ENCODE results near the gene WDR82. TPM values are rescaled to one million over a fixed set of nuclear protein-coding genes. Genes with fewer than 3 reads are reported as not detected.

The WDR82 gene
- total RNA-seq, 2 experiments from 2014 or later, result 114 to 132 TPM

DNA sequence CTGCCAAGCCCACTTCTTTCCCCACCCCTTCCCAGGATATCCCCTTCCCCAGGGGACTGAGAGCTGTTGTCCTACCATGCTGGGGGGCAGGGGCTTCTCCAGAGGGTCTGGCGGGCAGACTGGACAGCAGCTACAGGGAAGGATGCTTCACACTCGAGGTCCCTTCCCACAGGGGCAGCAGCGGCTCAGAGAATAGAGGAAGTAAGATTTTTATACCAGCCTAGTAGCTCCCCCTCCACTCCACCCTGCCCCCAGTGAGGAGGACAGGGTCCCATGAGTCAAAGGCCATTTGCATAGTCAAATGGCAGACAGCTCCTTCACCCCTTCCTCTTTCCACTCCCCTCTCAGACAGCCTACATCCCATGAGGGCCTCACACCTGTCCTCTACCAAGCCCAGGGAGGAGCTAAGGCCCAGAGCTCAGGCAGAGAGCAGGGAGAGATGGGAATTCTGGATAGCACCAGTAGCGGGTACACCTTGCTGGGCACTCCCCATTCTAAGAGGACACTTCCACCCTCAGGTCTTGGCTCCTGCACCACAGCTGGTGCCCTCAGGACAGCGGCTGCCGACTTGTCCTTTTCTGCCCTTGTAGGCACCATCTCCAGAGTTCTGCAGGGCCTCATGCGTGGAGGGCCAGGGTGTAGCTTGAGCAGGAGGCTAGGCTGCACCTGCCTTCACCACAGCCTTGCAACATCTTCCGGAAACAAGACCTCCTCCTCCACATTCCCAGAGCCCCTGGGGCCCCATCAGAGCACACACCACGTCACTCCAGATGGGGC lies 52.8 kb downstream of the WDR82 start, which contains the start of gene TLR9:
Gene TLR9, minus strand, starts transcription at position 194 of the 777 bp plus-strand sequence. Its CDS starts 116 bp downstream, at position 78.
- DNase-seq (no peak), ATAC-seq (peak; percentile 7)
- Mint-ChIP-seq H3K4me3 (no peak within 1 kb of the TSS), H3K36me3 (peaks cover 11% of the 10 kb centered on the region), H3K4me1 (peaks cover 59% of the 10 kb centered on the region), H3K27me3 (no peaks in the 10 kb centered on the region), H3K9me3 (ENCODE audit: low read depth) (no peaks in the 10 kb centered on the region), H3K27ac (peak within 1 kb of the TSS; percentile 62)
- CTCF ChIA-PET, result interaction anchor here (0.9 to 8.5 kb wide), 7 partner anchors 11 to 114 kb away, joined by 3 to 80 read pairs (median 4); partner anchors contain the start of genes TWF2 and WDR82

DNA sequence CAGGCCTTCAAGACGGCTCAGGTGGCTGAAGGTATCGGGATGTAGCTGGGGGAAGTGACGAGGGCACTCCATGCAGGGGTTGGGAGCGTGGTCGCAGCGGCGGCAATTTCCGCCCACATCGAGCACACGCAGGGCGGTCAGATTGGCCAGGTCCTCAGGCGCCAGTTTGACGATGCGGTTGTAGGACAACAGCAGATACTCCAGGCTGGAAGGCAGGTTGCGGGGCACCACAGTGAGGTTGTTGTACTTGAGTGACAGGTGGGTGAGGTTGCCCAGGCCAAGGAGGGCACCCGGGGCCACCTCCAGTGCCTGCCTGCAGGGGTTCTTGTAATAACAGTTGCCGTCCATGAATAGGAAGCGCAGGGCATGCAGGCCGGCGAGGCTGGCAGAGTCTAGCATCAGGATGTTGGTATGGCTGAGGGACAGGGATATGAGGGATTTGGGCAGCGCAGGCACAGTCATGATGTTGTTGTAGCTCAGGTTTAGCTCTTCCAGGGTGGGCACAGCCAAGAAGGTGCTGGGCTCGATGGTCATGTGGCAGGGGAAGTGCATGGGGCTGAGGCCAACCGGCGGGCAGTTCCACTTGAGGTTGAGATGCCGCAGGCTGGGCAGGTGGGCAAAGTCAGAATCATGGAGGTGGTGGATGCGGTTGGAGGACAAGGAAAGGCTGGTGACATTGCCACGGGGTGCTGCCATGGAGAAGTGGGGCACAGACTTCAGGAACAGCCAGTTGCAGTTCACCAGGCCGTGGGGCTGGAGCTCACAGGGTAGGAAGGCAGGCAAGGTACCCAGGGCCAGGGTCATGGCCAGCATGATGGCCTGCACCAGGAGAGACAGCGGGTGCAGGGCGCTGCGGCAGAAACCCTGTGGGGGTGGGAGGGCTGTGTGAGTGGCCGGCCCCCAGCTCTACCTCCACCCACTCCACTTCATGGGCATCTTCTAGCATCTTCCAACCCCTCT lies 54.7 kb downstream of the WDR82 start:
- DNase-seq, result no peak
- Mint-ChIP-seq H3K9me3 (ENCODE audit: low read depth) (no peaks in the 10 kb centered on the region), H3K4me1 (peaks cover 76% of the 10 kb centered on the region), H3K27ac (peak overlapping the region; percentile 87), H3K36me3 (no peaks in the 10 kb centered on the region), H3K27me3 (no peaks in the 10 kb centered on the region), H3K4me3 (no peak overlapping the region)
- ATAC-seq, result no peak
- CTCF ChIA-PET, result interaction anchor here (1.3 to 8.5 kb wide), 7 partner anchors 8 to 223 kb away, joined by 3 to 144 read pairs (median 80); partner anchors contain the start of genes PPM1M, TWF2 and WDR82

DNA sequence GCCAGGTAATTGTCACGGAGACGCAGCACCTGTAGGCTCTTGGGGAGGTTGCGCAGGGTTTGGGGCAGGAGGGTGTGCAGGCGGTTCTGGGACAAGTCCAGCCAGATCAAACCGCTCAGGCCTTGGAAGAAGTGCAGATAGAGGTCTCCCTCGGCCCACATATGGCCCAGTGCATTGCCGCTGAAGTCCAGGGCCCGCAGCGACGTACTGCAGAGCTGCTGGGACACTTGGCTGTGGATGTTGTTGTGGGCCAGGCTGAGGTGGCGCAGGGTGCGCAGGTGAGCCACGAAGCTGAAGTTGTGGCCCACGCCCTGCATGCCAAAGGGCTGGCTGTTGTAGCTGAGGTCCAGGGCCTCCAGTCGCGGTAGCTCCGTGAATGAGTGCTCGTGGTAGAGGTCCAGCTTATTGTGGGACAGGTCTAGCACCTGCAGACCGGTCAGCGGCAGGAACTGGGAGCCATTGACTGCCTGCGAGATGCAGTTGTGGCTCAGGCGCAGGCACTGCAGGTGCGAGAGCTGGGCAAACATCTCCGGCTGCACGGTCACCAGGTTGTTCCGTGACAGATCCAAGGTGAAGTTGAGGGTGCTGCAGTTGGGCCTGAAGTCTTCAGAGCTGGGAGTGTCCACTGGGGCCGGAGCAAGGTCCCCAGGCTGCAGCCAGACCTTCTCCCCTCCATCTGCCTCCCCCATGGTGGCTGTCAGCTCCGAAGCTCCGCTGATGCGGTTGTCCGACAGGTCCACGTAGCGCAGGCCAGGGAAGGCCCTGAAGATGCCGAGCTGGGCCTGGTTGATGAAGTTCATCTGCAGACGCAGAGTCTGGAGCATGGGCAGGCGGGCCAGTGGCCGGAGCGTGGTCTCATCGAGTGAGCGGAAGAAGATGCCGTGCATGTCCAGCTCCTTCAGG lies 55.9 kb downstream of the WDR82 start:
- no peak for DNase-seq
- H3K27me3 Mint-ChIP-seq, result no peaks in the 10 kb centered on the region
- no peaks in the 10 kb centered on the region for H3K36me3 Mint-ChIP-seq
- ATAC-seq, result no peak
- peak overlapping the region; percentile 87 for H3K27ac Mint-ChIP-seq
- CTCF ChIA-PET, result interaction anchor here (0.7 to 8.5 kb wide), 17 partner anchors 9 to 237 kb away, joined by 3 to 144 read pairs (median 8); partner anchors contain the start of genes GLYCTK, POC1A, PPM1M and RPL29
- H3K9me3 Mint-ChIP-seq (ENCODE audit: low read depth), result no peaks in the 10 kb centered on the region
- peak overlapping the region; percentile 73 for H3K4me3 Mint-ChIP-seq
- H3K4me1 Mint-ChIP-seq, result peaks cover 86% of the 10 kb centered on the region

DNA sequence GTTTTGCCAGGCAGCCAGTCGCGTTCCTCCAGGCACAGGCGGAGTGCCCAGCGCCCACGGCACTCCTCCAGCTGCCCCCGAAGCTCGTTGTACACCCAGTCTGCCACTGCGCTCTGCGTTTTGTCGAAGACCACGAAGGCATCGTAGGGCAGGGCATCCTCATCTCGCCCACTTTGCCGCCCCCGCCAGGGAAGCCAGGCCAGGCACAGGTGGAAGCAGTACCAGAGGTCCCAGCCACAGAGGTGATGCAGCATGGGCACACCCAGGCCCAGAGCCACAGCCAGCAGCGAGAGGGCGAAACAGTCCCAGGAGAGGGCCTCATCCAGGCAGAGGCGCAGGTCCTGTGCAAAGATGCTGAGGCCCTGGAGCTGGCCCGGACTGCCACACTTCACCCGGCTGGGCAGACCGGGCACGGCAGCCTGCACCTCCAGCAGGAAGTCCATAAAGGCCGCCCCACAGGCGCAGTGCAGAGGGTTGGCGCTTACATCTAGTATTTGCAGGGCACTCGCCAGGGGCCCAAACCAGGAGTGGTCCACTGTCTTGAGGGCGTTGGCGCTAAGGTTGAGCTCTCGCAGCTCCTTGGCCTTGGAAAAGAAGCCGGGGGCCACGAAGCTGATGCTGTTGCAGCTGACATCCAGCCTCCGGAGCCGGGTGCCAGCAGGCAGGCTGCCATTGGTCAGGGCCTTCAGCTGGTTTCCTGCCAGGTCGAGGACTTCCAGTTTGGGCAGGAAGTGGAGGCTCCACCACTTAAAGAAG lies 56.7 kb downstream of the WDR82 start:
- H3K9me3 Mint-ChIP-seq (ENCODE audit: low read depth), result no peaks in the 10 kb centered on the region
- peak overlapping the region; percentile 87 for H3K27ac Mint-ChIP-seq
- peak; percentile 58 for ATAC-seq
- peak; percentile 86 for DNase-seq
- peaks cover under 1% of the 10 kb centered on the region for H3K36me3 Mint-ChIP-seq
- H3K27me3 Mint-ChIP-seq, result no peaks in the 10 kb centered on the region
- H3K4me3 Mint-ChIP-seq, result peak overlapping the region; percentile 73
- CTCF ChIA-PET, result interaction anchor here (0.7 to 8.5 kb wide), 21 partner anchors 10 to 238 kb away, joined by 3 to 144 read pairs (median 8); partner anchors contain the start of genes GLYCTK, POC1A, PPM1M and RPL29
- H3K4me1 Mint-ChIP-seq, result peaks cover 93% of the 10 kb centered on the region

DNA sequence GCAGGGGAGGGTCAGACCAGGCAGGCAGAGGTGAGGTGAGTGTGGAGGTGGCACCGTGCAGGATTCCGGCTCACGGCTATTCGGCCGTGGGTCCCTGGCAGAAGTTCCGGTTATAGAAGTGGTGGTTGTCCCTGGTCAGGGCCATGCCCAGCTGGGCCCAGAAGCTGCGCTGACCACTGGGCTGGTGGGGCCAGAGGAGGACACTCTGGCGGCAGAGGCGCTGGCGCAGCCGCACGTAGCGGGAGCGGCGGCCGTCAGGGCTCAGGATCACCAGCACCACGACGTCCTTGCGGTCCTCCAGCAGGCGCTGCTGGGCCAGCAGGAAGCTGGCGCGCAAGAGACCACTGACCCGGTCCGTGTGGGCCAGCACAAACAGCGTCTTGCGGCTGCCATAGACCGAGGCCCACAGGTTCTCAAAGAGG lies 57.3 kb downstream of the WDR82 start:
- Mint-ChIP-seq H3K36me3 (peaks cover 1% of the 10 kb centered on the region), H3K27me3 (no peaks in the 10 kb centered on the region), H3K4me1 (peaks cover 92% of the 10 kb centered on the region), H3K9me3 (ENCODE audit: low read depth) (no peaks in the 10 kb centered on the region), H3K27ac (peak overlapping the region; percentile 77), H3K4me3 (peak overlapping the region; percentile 73)
- CTCF ChIA-PET, result interaction anchor here (0.7 to 8.5 kb wide), 35 partner anchors 8 to 232 kb away, joined by 3 to 144 read pairs (median 8); partner anchors contain the start of genes DNAH1, GLYCTK, POC1A and PPM1M
- DNase-seq (no peak), ATAC-seq (no peak)

DNA sequence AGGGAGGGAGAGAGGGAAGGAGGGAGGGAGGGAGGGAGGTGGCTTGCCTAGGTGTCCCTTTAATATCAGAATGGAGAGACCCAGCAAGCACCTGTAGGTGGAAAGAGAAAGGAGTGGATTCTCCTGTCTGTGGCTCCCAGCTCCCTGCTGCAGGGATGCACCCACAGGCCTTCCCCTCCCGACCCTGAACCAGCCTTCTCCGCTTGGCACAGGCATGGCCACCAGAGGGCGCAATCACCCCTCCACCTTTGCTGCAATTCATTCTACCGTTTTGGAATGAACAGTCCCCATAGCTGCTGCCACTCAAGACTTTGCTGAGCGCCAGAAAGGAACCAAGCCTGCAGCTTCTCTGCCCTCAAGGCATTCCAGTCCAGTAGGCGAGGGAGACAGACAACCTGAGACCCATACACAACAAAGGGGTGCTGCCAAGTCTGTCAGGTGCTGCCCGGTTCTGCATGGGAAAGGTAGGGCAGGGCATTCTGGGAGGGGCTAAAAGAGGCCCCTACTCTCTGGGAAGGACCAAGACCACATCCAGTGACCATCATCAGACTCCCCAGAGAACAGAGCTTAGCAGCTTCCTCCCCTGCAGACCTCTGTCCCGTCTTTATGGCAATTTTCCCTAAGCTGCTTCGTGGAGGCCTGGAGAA lies 57.9 kb downstream of the WDR82 start:
- peaks cover 87% of the 10 kb centered on the region for H3K4me1 Mint-ChIP-seq
- H3K9me3 Mint-ChIP-seq (ENCODE audit: low read depth), result no peaks in the 10 kb centered on the region
- CTCF ChIA-PET, result interaction anchor here (0.7 to 8.5 kb wide), 35 partner anchors 9 to 232 kb away, joined by 3 to 144 read pairs (median 6); partner anchors contain the start of genes DNAH1, GLYCTK, POC1A and PPM1M
- DNase-seq (peak; percentile 93), ATAC-seq (peak; percentile 74)
- peaks cover 4% of the 10 kb centered on the region for H3K36me3 Mint-ChIP-seq
- peak overlapping the region; percentile 48 for H3K4me3 Mint-ChIP-seq
- H3K27ac Mint-ChIP-seq, result peak overlapping the region; percentile 77
- H3K27me3 Mint-ChIP-seq, result no peaks in the 10 kb centered on the region

DNA sequence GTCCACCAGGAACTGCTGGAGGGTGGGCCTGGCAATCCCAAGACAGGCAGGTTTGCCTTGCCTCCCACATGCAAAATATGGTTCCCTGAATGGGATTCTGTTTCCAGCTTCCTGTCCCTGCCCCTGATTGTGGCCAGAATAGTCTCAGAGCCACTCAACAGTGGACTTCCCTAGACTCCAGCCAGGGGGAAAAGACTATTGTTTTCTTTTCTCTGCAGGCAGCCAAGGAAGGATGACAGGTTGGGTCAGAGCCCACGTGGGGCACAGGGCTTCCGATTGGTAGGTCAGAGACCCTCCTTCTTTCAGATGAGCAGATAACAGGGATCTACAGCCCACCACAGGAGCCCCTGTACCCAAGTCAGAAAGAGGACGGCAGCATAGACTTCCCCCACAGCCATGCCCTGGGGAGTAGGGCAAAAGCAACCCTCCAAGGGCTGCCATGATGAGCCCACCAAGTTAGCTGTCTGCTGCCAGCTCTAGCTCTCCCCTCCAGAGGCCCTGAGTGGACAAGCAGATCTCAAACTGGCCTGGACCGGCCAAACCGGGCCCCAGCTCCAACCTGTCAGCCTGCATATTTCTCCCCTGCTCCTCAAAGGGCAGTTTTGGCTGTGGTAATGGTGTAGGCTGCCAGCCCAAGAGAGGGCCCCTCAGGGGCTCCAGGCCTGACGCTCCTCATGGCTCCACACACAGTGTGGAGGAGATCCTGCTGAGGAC lies 59.4 kb downstream of the WDR82 start:
- DNase-seq, result no peak
- peak overlapping the region; percentile 78 for H3K4me3 Mint-ChIP-seq
- peaks cover 78% of the 10 kb centered on the region for H3K4me1 Mint-ChIP-seq
- no peak for ATAC-seq
- no peaks in the 10 kb centered on the region for H3K9me3 Mint-ChIP-seq (ENCODE audit: low read depth)
- CTCF ChIA-PET, result interaction anchor here (0.7 to 8.5 kb wide), 20 partner anchors 10 to 234 kb away, joined by 3 to 144 read pairs (median 12); partner anchors contain the start of genes DNAH1, POC1A, PPM1M and RPL29
- H3K36me3 Mint-ChIP-seq, result peaks cover 6% of the 10 kb centered on the region
- H3K27ac Mint-ChIP-seq, result peak overlapping the region; percentile 88
- no peaks in the 10 kb centered on the region for H3K27me3 Mint-ChIP-seq

DNA sequence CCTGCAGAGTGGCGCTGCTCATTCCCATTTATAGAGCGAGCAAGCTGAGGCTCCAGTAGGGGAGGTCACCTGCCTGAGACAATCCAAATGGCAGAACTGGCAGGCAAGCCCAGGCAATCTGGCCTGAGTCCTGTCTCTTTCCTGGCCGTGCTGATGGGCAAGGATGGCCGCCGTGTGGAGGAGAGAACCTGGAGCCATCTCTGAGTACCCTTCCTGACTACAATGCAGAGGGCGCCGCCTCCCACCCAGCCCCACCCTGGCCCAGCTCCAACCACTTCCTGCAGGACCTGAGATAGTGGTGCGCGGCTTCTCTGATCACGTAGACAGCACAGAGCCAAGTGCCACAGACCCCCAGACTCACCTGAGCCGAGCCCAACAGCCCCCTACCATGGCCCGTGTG lies 60.0 kb downstream of the WDR82 start:
- H3K4me1 Mint-ChIP-seq, result peaks cover 73% of the 10 kb centered on the region
- ATAC-seq (peak; percentile 59), DNase-seq (peak; percentile 83)
- H3K4me3 Mint-ChIP-seq, result peak overlapping the region; percentile 78
- peaks cover 11% of the 10 kb centered on the region for H3K36me3 Mint-ChIP-seq
- no peaks in the 10 kb centered on the region for H3K9me3 Mint-ChIP-seq (ENCODE audit: low read depth)
- H3K27me3 Mint-ChIP-seq, result no peaks in the 10 kb centered on the region
- CTCF ChIA-PET, result interaction anchor here (1.0 to 8.5 kb wide), 14 partner anchors 10 to 236 kb away, joined by 3 to 144 read pairs (median 5); partner anchors contain the start of genes DNAH1, RPL29, TWF2 and WDR82
- peak overlapping the region; percentile 88 for H3K27ac Mint-ChIP-seq

DNA sequence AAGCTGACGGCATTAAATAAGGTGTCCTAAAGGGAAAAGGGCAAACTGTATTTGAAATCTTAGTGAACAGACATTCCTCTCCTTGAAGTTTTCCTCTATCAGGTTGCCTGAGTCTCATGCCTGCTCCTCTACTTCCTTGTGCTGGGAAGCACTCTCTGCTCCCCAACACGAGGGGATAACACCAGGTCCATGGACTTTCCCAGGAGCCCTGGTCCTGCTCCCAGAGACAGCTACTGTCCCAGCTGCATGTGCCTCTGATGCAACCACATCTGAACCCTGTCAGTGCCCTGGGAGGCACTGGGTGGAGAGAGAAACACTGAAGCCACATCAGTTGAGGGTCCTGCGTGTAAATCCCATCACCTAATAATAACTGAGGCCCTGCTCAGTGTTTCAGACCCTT lies 60.4 kb downstream of the WDR82 start:
- Mint-ChIP-seq H3K4me1 (peaks cover 69% of the 10 kb centered on the region), H3K27ac (peak overlapping the region; percentile 88), H3K9me3 (ENCODE audit: low read depth) (no peaks in the 10 kb centered on the region), H3K36me3 (peaks cover 13% of the 10 kb centered on the region), H3K27me3 (no peaks in the 10 kb centered on the region), H3K4me3 (peak overlapping the region; percentile 78)
- DNase-seq, result no peak
- CTCF ChIA-PET, result interaction anchor here (1.0 to 8.5 kb wide), 12 partner anchors 9 to 235 kb away, joined by 3 to 144 read pairs (median 5); partner anchors contain the start of genes TWF2 and WDR82
- ATAC-seq, result no peak

DNA sequence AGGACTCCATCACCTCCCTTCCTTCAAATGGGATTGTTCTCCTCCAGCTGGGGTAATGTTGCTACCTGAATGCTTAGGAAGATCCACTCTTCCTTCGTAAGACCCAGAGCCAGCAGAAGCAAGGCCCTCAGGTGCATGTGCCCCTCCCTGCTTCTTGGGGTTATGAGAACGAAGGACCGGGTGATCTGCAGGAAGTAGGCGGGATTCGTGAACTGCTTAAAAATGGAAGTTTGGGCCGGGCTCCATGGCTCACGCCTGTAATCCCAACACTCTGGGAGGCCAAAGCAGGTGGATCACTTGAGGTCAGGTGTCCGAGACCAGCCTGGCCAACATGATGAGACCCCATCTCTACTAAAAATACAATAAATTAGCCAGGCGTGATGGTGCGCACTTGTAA lies 61.0 kb downstream of the WDR82 start:
- CTCF ChIA-PET, result interaction anchor here (0.8 to 8.5 kb wide), 14 partner anchors 13 to 235 kb away, joined by 3 to 144 read pairs (median 4); partner anchors contain the start of genes TWF2 and WDR82
- DNase-seq (no peak), ATAC-seq (no peak)
- Mint-ChIP-seq H3K27me3 (no peaks in the 10 kb centered on the region), H3K27ac (peak overlapping the region; percentile 88), H3K4me1 (peaks cover 62% of the 10 kb centered on the region), H3K4me3 (peak overlapping the region; percentile 78), H3K9me3 (ENCODE audit: low read depth) (no peaks in the 10 kb centered on the region), H3K36me3 (peaks cover 17% of the 10 kb centered on the region)

Measured in activated CD8-positive, alpha-beta memory T cell treated with anti-CD3 and anti-CD28 coated beads, Interleukin-2, amount 10 ng/mL, durations not matched to agents 7 days and 5 days (primary cell).